SU-DHL-6 (cell line): ENCODE data around the gene MAP2K7.

Source experiments
- H2AFZ ChIP-seq: fragments of 200-600 bp; sonication (generic); 2 replicates; pipeline ENCODE4 v1.6.1; 2014; ENCODE audit warnings: low read depth, mild to moderate bottlenecking, moderate library complexity, mixed read lengths, antibody characterized with exemption, low read length; ENCODE audit not compliant: severe bottlenecking
- H3F3A ChIP-seq: fragments of 200-600 bp; shearing (Covaris generic); 2 replicates; pipeline ENCODE4 v1.6.0; 2016; ENCODE audit warnings: antibody characterized with exemption, mild to moderate bottlenecking; ENCODE audit not compliant: insufficient read depth
- H3K27ac ChIP-seq: fragments of 200-600 bp; sonication (generic); 2 replicates; pipeline ENCODE4 v1.5.1; 2016; ENCODE audit warnings: low read depth, mild to moderate bottlenecking, low read length, moderate library complexity, mixed read lengths
- H3K27me3 ChIP-seq: fragments of 200-600 bp; sonication (generic), shearing (Covaris generic); 2 replicates; pipeline ENCODE4 v1.6.0; 2014; ENCODE audit warnings: mild to moderate bottlenecking, low read length
- H3K36me3 ChIP-seq: fragments of 200-600 bp; sonication (generic); 2 replicates; pipeline ENCODE4 v1.6.1; 2014; ENCODE audit warnings: mild to moderate bottlenecking, low read length, mixed read lengths
- H3K4me2 ChIP-seq: fragments of 300-600, 200-600 bp; shearing (Covaris generic), sonication (generic); 2 replicates; pipeline ENCODE4 v1.6.0; 2014; ENCODE audit warnings: low read length, low read depth, mild to moderate bottlenecking; ENCODE audit not compliant: poor library complexity, severe bottlenecking
- H3K4me3 ChIP-seq: fragments of 200-600 bp; sonication (generic); 2 replicates; pipeline ENCODE4 v1.5.1; 2014; ENCODE audit warnings: antibody characterized with exemption, low read length, mild to moderate bottlenecking, mixed read lengths; ENCODE audit not compliant: insufficient read depth, poor library complexity, severe bottlenecking
- H3K79me2 ChIP-seq: fragments of 200-600 bp; sonication (generic); 2 replicates; pipeline ENCODE4 v1.6.1; 2014; ENCODE audit warnings: mild to moderate bottlenecking, low read length, moderate library complexity; ENCODE audit not compliant: insufficient read depth
- H3K9ac ChIP-seq: fragments of 200-600 bp; sonication (generic); 2 replicates; pipeline ENCODE4 v1.7.0; 2014; ENCODE audit warnings: mild to moderate bottlenecking, low read length
- H3K9me2 ChIP-seq: fragments of 200-600 bp; sonication (generic); replicated peaks from 2 replicates; pipeline ENCODE4 v1.6.1; 2014; ENCODE audit warnings: low read length; ENCODE audit not compliant: insufficient read depth
- H3K9me3 ChIP-seq: fragments of 200-600 bp; sonication (generic); 2 replicates; pipeline ENCODE4 v1.6.1; 2014; ENCODE audit warnings: low read length, mixed read lengths; ENCODE audit not compliant: insufficient read depth
- H4K20me1 ChIP-seq: fragments of 200-600 bp; sonication (generic); 2 replicates; pipeline ENCODE4 v1.6.1; 2014; ENCODE audit warnings: low read depth, mild to moderate bottlenecking, antibody characterized with exemption, low read length, moderate library complexity, mixed read lengths
- EZH2phosphoT487 ChIP-seq: fragments of 200-600 bp; sonication (generic), shearing (Covaris generic); conservative IDR thresholded peaks from 2 replicates; pipeline ENCODE4 v1.6.1; 2018; ENCODE audit warnings: mild to moderate bottlenecking, antibody characterized with exemption, low read length, moderate library complexity, mixed read lengths
- TF ChIP-seq, protein P1 (sequence below): fragments of 200-600 bp; sonication (generic); IDR thresholded peaks from one replicate; pipeline ENCODE4 v1.5.1; 2017; ENCODE audit warnings: antibody characterized with exemption, mild to moderate bottlenecking, low read length, moderate library complexity; ENCODE audit not compliant: insufficient read depth, poor library complexity, severe bottlenecking

MAP2K7 gene

DNA sequence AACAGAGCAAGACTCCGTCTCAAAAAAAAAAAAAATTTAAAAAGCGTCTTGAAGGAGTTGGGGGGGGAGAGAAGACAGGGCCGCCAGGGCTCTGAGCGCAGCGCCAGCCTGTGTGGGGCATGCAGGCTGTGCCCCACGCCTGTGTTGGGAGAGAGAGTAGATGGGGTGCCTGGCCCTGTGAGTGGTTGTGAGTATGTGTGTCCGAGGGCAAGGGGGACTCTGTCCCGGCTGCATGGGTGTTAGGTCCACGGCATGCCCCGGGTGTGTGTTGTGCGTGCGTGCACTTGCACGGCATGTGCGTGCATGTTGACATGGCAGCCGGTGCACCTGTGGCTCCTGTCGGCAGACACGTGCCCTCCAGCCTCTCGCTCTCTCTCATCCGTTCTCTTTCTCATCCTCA, 3.4 kb downstream of the MAP2K7 start:
- Histone ChIP-seq H3K36me3 (no peaks in the 10 kb centered on the region), H3K9me2 (no peaks in the 10 kb centered on the region), H3K4me3 (no peak overlapping the region), H3K4me2 (no peak overlapping the region), H3K9me3 (no peaks in the 10 kb centered on the region), H3K27me3 (no peaks in the 10 kb centered on the region), H3F3A (no peaks in the 10 kb centered on the region), H4K20me1 (no peaks in the 10 kb centered on the region), H3K27ac (no peak overlapping the region), H2AFZ (no peak overlapping the region), H3K9ac (no peak overlapping the region), H3K79me2 (peaks cover 28% of the 10 kb centered on the region)
- TF ChIP-seq, protein P1, sequence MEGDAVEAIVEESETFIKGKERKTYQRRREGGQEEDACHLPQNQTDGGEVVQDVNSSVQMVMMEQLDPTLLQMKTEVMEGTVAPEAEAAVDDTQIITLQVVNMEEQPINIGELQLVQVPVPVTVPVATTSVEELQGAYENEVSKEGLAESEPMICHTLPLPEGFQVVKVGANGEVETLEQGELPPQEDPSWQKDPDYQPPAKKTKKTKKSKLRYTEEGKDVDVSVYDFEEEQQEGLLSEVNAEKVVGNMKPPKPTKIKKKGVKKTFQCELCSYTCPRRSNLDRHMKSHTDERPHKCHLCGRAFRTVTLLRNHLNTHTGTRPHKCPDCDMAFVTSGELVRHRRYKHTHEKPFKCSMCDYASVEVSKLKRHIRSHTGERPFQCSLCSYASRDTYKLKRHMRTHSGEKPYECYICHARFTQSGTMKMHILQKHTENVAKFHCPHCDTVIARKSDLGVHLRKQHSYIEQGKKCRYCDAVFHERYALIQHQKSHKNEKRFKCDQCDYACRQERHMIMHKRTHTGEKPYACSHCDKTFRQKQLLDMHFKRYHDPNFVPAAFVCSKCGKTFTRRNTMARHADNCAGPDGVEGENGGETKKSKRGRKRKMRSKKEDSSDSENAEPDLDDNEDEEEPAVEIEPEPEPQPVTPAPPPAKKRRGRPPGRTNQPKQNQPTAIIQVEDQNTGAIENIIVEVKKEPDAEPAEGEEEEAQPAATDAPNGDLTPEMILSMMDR, result no peak
- TF ChIP-seq EZH2phosphoT487, result no peak

DNA sequence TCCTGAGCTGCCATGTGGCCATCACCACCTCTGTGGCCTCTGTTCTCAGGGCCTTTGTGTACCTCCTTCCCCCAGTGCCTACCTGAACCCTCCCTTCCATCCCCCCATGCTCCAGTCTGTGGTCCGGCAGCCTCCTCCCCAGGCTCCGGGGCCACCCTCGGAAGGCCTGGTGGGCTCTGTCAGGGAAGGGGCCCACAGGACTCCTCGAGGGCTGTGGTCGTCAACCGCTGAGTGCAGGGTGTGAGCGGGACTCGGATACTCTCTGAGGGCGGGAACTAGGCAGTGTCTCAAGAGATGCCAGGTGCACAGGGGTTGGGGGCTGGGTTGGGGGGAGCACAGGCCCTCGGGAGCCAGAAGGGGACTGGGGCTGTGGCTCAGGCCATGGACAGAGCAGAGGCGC, 3.9 kb downstream of the MAP2K7 start:
- H2AFZ ChIP-seq, result no peak overlapping the region
- no peaks in the 10 kb centered on the region for H4K20me1 ChIP-seq
- no peaks in the 10 kb centered on the region for H3K36me3 ChIP-seq
- H3K79me2 ChIP-seq, result peaks cover 28% of the 10 kb centered on the region
- TF ChIP-seq, protein P1, result no peak
- H3K4me3 ChIP-seq, result no peak overlapping the region
- H3K27me3 ChIP-seq, result no peaks in the 10 kb centered on the region
- H3K4me2 ChIP-seq, result no peak overlapping the region
- no peaks in the 10 kb centered on the region for H3K9me3 ChIP-seq
- H3F3A ChIP-seq, result no peaks in the 10 kb centered on the region
- H3K9me2 ChIP-seq, result no peaks in the 10 kb centered on the region
- no peak overlapping the region for H3K27ac ChIP-seq
- no peak overlapping the region for H3K9ac ChIP-seq

DNA sequence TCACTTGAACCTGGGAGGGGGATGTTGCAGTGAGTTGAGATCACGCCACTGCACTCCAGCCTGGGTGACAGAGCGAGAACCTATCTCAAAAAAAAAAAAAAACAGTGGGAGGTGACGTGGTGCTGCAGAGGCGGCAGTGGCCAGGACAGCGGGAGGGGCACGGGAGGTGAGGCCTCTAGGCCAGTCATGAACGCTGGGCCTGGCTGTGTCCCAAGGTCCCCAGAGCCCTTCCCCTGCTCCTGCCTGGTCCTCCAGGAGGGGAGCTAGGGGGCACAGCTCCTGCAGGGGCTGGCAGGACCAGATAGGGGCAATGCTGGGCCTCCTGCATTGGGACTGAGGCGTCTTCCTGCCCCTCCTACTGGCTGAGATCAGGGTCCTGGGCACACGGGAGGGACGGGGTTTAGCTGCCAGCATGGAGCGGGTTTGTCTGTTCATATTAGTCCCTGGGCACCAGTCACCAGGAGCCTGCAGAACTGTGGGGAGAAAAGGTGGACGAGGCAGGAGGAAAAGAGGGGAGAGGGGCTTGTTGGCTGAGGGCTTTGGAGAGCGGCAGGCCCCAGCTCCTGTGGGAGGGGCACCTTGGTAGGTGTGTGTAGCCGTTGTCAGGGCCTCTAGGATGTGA, 4.5 kb downstream of the MAP2K7 start:
- H3K9me2 ChIP-seq, result no peaks in the 10 kb centered on the region
- no peaks in the 10 kb centered on the region for H3F3A ChIP-seq
- H3K27me3 ChIP-seq, result no peaks in the 10 kb centered on the region
- H3K4me2 ChIP-seq, result no peak overlapping the region
- no peak overlapping the region for H3K4me3 ChIP-seq
- H2AFZ ChIP-seq, result no peak overlapping the region
- no peaks in the 10 kb centered on the region for H3K36me3 ChIP-seq
- no peaks in the 10 kb centered on the region for H4K20me1 ChIP-seq
- no peak for TF ChIP-seq EZH2phosphoT487
- TF ChIP-seq, protein P1, result no peak
- no peak overlapping the region for H3K9ac ChIP-seq
- H3K9me3 ChIP-seq, result no peaks in the 10 kb centered on the region
- peaks cover 28% of the 10 kb centered on the region for H3K79me2 ChIP-seq
- no peak overlapping the region for H3K27ac ChIP-seq
